ENCODE data around the gene ZBTB8B.
"Not testable (repeated sequence)": the region's sequence is repeated elsewhere in the genome, so short reads cannot be mapped to it uniquely, and the experiment has no call there.

ZBTB8B gene

GRCh38 chr1:32465578-32465933 is 684 bp downstream of the ZBTB8B start:
- TF ChIP-seq CTCF (conservative IDR thresholded peaks at IDR 0.05) = no peak
- peak overlapping the region; percentile 75; the same call in 1 of the 2 replicates for H3K27ac ChIP-seq

GRCh38 chr1:32466761-32467160 is 1.9 kb downstream of the ZBTB8B start:
- TF ChIP-seq CTCF (conservative IDR thresholded peaks at IDR 0.05) = no peak
- no peak overlapping the region for H3K27ac ChIP-seq

GRCh38 chr1:32468791-32469190 is 3.9 kb downstream of the ZBTB8B start:
- H3K27ac ChIP-seq = no peak overlapping the region
- TF ChIP-seq CTCF (conservative IDR thresholded peaks at IDR 0.05) = no peak

GRCh38 chr1:32470431-32470830 is 5.6 kb downstream of the ZBTB8B start:
- no peak for TF ChIP-seq CTCF (conservative IDR thresholded peaks at IDR 0.05)
- no peak overlapping the region for H3K27ac ChIP-seq

- TF ChIP-seq CTCF (conservative IDR thresholded peaks at IDR 0.05) = no peak
- H3K27ac ChIP-seq = no peak overlapping the region
Observed at GRCh38 chr1:32470991-32471694, 6.3 kb downstream of the ZBTB8B start.

- TF ChIP-seq CTCF (conservative IDR thresholded peaks at IDR 0.05) = no peak
- no peak overlapping the region for H3K27ac ChIP-seq
Observed at GRCh38 chr1:32471695-32472362, 7.0 kb downstream of the ZBTB8B start.

GRCh38 chr1:32472966-32473365 is 8.1 kb downstream of the ZBTB8B start:
- not testable (repeated sequence) for H3K27ac ChIP-seq

- TF ChIP-seq CTCF (conservative IDR thresholded peaks at IDR 0.05) = no peak
- H3K27ac ChIP-seq = peak overlapping the region; percentile 75
Observed at GRCh38 chr1:32474954-32475353, 10.1 kb downstream of the ZBTB8B start.
